SK-N-SH (cell line): ENCODE measurements around the gene SRM. TPM values are rescaled to one million over a fixed set of nuclear protein-coding genes. Genes with fewer than 3 reads are reported as not detected.
"Not testable (repeated sequence)": the region's sequence is repeated elsewhere in the genome, so short reads cannot be mapped to it uniquely, and the experiment has no call there.

Experiments used
- CTCF ChIA-PET: fragments of 300-600, 350-600 bp; formaldehyde crosslinking; extraction: SDS; loops from one replicate; lab custom pipeline; 2021; lab: Yijun Ruan, JAX
- POLR2A ChIA-PET: fragments of 350-600 bp; sonication (Branson Sonifier 250); formaldehyde crosslinking; extraction: SDS; loops from one replicate; lab custom pipeline; 2020; ENCODE audit warnings: antibody characterized with exemption, inconsistent platforms; lab: Yijun Ruan, JAX
- DNase-seq: peaks from one replicate; pipeline ENCODE4 v3.0.0; 2012
- H2AFZ ChIP-seq: fragments of 200-600 bp; sonication (generic); 2 replicates; pipeline ENCODE4 v1.8.1; 2016; ENCODE audit warnings: antibody characterized with exemption, mild to moderate bottlenecking, low read depth
- H3F3A ChIP-seq: fragments of 200-600 bp; sonication (generic); replicated peaks from 2 replicates; pipeline ENCODE3; 2016; ENCODE audit warnings: antibody characterized with exemption, mild to moderate bottlenecking; ENCODE audit not compliant: insufficient read depth
- H3K27ac ChIP-seq, 2 experiments: fragments of 200-500 bp in 1 of 2; fragments of 200-600 bp in 1 of 2; sonication (Bioruptor generic) in 1 of 2; sonication (generic), shearing (Covaris generic) in 1 of 2; 2 replicates each; pipeline versions ENCODE4 v1.5.1 to v1.6.1; 2014 to 2016; ENCODE audit warnings: low read depth in 2 of 2, inconsistent platforms in 1 of 2, low read length in 1 of 2, mild to moderate bottlenecking in 1 of 2, mixed read lengths in 1 of 2
- H3K27me3 ChIP-seq: fragments of 200-600 bp; sonication (generic), shearing (Covaris generic); 2 replicates; pipeline ENCODE4 v1.6.1; 2016; ENCODE audit warnings: mixed run types; ENCODE audit not compliant: insufficient read depth
- H3K36me3 ChIP-seq, 2 experiments: fragments of 200-500 bp in 1 of 2; fragments of 200-600 bp in 1 of 2; sonication (Bioruptor generic) in 1 of 2; sonication (generic) in 1 of 2; replicated peaks in 1 of 2; 2 replicates each; pipeline versions ENCODE3 to v1.5.1; 2014 to 2016; ENCODE audit warnings: low read length in 1 of 2, mild to moderate bottlenecking in 1 of 2; ENCODE audit not compliant: insufficient read depth in 2 of 2, control insufficient read depth in 1 of 2
- H3K4me1 ChIP-seq, 2 experiments: fragments of 200-500 bp in 1 of 2; fragments of 200-600 bp in 1 of 2; sonication (Bioruptor generic) in 1 of 2; sonication (generic), shearing (Covaris generic) in 1 of 2; 2 replicates each; pipeline versions ENCODE4 v1.5.1 to v1.6.1; 2014 to 2016; ENCODE audit warnings: low read depth in 1 of 2, low read length in 1 of 2, mixed run types in 1 of 2; ENCODE audit not compliant: insufficient read depth in 2 of 2, control insufficient read depth in 1 of 2
- H3K4me2 ChIP-seq: fragments of 200-600 bp; sonication (generic), shearing (Covaris generic); 2 replicates; pipeline ENCODE4 v1.6.1; 2017; ENCODE audit warnings: mixed run types
- H3K4me3 ChIP-seq, 2 experiments: fragments of 200-500 bp in 1 of 2; fragments of 200-600 bp in 1 of 2; sonication (Bioruptor generic) in 1 of 2; sonication (generic), shearing (Covaris generic) in 1 of 2; 2 replicates each; pipeline versions ENCODE4 v1.5.1 to v1.8.1; 2014 to 2016; ENCODE audit warnings: low read depth in 2 of 2, inconsistent platforms in 1 of 2, low read length in 1 of 2, mild to moderate bottlenecking in 1 of 2, mixed read lengths in 1 of 2, moderate library complexity in 1 of 2
- H3K79me2 ChIP-seq: fragments of 200-600 bp; sonication (generic); 2 replicates; pipeline ENCODE4 v1.8.1; 2017; ENCODE audit warnings: mild to moderate bottlenecking; ENCODE audit not compliant: insufficient read depth
- H3K9ac ChIP-seq: fragments of 200-600 bp; sonication (generic); 2 replicates; pipeline ENCODE4 v1.6.1; 2017; ENCODE audit warnings: mixed run types
- H3K9me2 ChIP-seq: fragments of 200-600 bp; sonication (generic); 2 replicates; pipeline ENCODE4 v1.6.1; 2017; ENCODE audit warnings: mixed run types
- H3K9me3 ChIP-seq: fragments of 200-600 bp; sonication (generic); 2 replicates; pipeline ENCODE4 v1.6.1; 2017; ENCODE audit warnings: mixed run types, mild to moderate bottlenecking, moderate library complexity
- H4K20me1 ChIP-seq: fragments of 200-600 bp; sonication (generic); 2 replicates; pipeline ENCODE4 v1.6.1; 2017; ENCODE audit warnings: mild to moderate bottlenecking, mixed run types; ENCODE audit not compliant: insufficient read depth
- CHD2 ChIP-seq: fragments of 150-350 bp; IDR thresholded peaks from 2 replicates; pipeline ENCODE4 v1.6.1; 2018; ENCODE audit warnings: low read length; ENCODE audit not compliant: partially characterized antibody
- CTCF ChIP-seq: fragments of 200-600 bp; sonication (generic); IDR thresholded peaks from 2 replicates; pipeline ENCODE4 v1.6.1; 2017; ENCODE audit warnings: antibody characterized with exemption, mild to moderate bottlenecking, moderate library complexity
- ELF1 ChIP-seq: IDR thresholded peaks from 2 replicates; pipeline ENCODE4 v1.4.0; 2012
- NFIC ChIP-seq: IDR thresholded peaks from 2 replicates; pipeline ENCODE4 v1.4.0; 2012; ENCODE audit warnings: borderline replicate concordance
- POLR2AphosphoS5 ChIP-seq: IDR thresholded peaks from 2 replicates; pipeline ENCODE4 v1.6.1; 2012; ENCODE audit warnings: low read depth, low read length
- RAD21 ChIP-seq: IDR thresholded peaks from 2 replicates; pipeline ENCODE4 v1.6.1; 2012; ENCODE audit warnings: mild to moderate bottlenecking, low read length
- RFX5 ChIP-seq: IDR thresholded peaks from 2 replicates; pipeline ENCODE4 v1.6.1; 2012; ENCODE audit warnings: mild to moderate bottlenecking, improper control_type of control experiment, low read length
- TAF1 ChIP-seq: IDR thresholded peaks from 2 replicates; pipeline ENCODE4 v1.6.1; 2012; ENCODE audit warnings: low read depth, mild to moderate bottlenecking, low read length, moderate library complexity, borderline replicate concordance
- TCF12 ChIP-seq: IDR thresholded peaks from 2 replicates; pipeline ENCODE4 v1.4.0; 2012
- USF1 ChIP-seq: IDR thresholded peaks from 2 replicates; pipeline ENCODE4 v1.4.0; 2012; ENCODE audit warnings: low read depth, borderline replicate concordance
- USF2 ChIP-seq: fragments of 150-350 bp; IDR thresholded peaks from 2 replicates; pipeline ENCODE4 v1.6.1; 2017; ENCODE audit warnings: antibody characterized with exemption, low read length, low read depth, borderline replicate concordance
- ZBTB33 ChIP-seq: IDR thresholded peaks from 2 replicates; pipeline ENCODE4 v1.4.0; 2012; ENCODE audit warnings: low read depth, borderline replicate concordance
- WGBS: methylation state at CpG from one replicate; pipeline ENCODE4 v1.1.6; 2017; ENCODE audit warnings: low lambda C conversion rate; 5-methylcytosine and 5-hydroxymethylcytosine counted together
- polyA plus RNA-seq, 3 experiments: library from polyadenylated mRNA; depleted of rRNA; stranded (reverse); fragments of >200 nt; gene quantifications; 2 replicates each; pipeline ENCODE4 v1.2.3, GENCODE V29; 2012

Gene SRM
- polyA plus RNA-seq, 1 of the 3 experiments (the other 2 are of a cell fraction): 105 TPM

- Histone ChIP-seq H4K20me1 (no peaks in the 10 kb centered on the region), H3K27me3 (no peaks in the 10 kb centered on the region), H3K4me3 (no peak overlapping the region), H3K9me2 (no peaks in the 10 kb centered on the region), H3K4me1 (no peaks in the 10 kb centered on the region), H3K36me3 (peaks cover 36 to 44% of the 10 kb centered on the region in 2 experiments), H3K9me3 (no peaks in the 10 kb centered on the region), H3F3A (no peaks in the 10 kb centered on the region), H2AFZ (no peak overlapping the region), H3K4me2 (no peak overlapping the region), H3K79me2 (no peaks in the 10 kb centered on the region), H3K27ac (no peak overlapping the region), H3K9ac (no peak overlapping the region)
- POLR2A ChIA-PET: no interaction called here
- no peak for DNase-seq
- no peak for TF ChIP-seq ELF1
- TF ChIP-seq USF2: no peak
- no peak for TF ChIP-seq POLR2AphosphoS5
- WGBS: 98% methylated on average over 5 of the region's 5 CpGs
- CTCF ChIA-PET: interaction anchor here (0.9 to 2.5 kb wide), 4 partner anchors 9 to 35 kb away, joined by 3 to 7 read pairs (median 4); no protein-coding TSS in a partner anchor
These were observed 47.8 kb upstream of the SRM start for GRCh38 chr1:11107599-11107998.

- H3K9me2 ChIP-seq: no peaks in the 10 kb centered on the region
- H3K4me1 ChIP-seq: no peaks in the 10 kb centered on the region
- 95% methylated on average over 8 of the region's 10 CpGs for WGBS
- H3K9me3 ChIP-seq: no peaks in the 10 kb centered on the region
- CTCF ChIA-PET: no interaction called here
- no peak for DNase-seq
- H2AFZ ChIP-seq: no peak overlapping the region
- H3K9ac ChIP-seq: no peak overlapping the region
- POLR2A ChIA-PET: no interaction called here
- no peaks in the 10 kb centered on the region for H3K79me2 ChIP-seq
- H3K27ac ChIP-seq: no peak overlapping the region
- peaks cover 31 to 35% of the 10 kb centered on the region in 2 experiments for H3K36me3 ChIP-seq
- H3F3A ChIP-seq: no peaks in the 10 kb centered on the region
- H3K4me2 ChIP-seq: no peak overlapping the region
- H3K4me3 ChIP-seq: no peak overlapping the region
- H3K27me3 ChIP-seq: no peaks in the 10 kb centered on the region
- H4K20me1 ChIP-seq: no peaks in the 10 kb centered on the region
- TF ChIP-seq CTCF (no peak), TCF12 (no peak)
These were observed 45.8 kb upstream of the SRM start for GRCh38 chr1:11105586-11105985.

GRCh38 chr1:11101347-11101746 lies 41.5 kb upstream of the SRM start:
- H3K9ac ChIP-seq: no peak overlapping the region
- no peak for TF ChIP-seq USF1
- no peak for TF ChIP-seq RFX5
- TF ChIP-seq NFIC: no peak
- TF ChIP-seq TAF1: no peak
- no peak for TF ChIP-seq CHD2
- TF ChIP-seq RAD21: no peak
- TF ChIP-seq ZBTB33: no peak
- H3K4me2 ChIP-seq: no peak overlapping the region
- H4K20me1 ChIP-seq: no peaks in the 10 kb centered on the region
- H3K79me2 ChIP-seq: peaks cover 33% of the 10 kb centered on the region
- DNase-seq: no peak
- 85% methylated on average over 6 of the region's 6 CpGs for WGBS
- peaks cover 8 to 16% of the 10 kb centered on the region in 2 experiments for H3K36me3 ChIP-seq
- H2AFZ ChIP-seq: no peak overlapping the region
- ChIA-PET POLR2A (interaction anchor here (0.6 kb wide), 1 partner anchor 35 kb away, joined by 3 read pairs; no protein-coding TSS in a partner anchor), CTCF (interaction anchor here (1.0 kb wide), 1 partner anchor 31 kb away, joined by 4 read pairs; no protein-coding TSS in a partner anchor)
- H3K27ac ChIP-seq: no peak overlapping the region
- no peak overlapping the region for H3K4me3 ChIP-seq
- no peaks in the 10 kb centered on the region for H3F3A ChIP-seq
- no peaks in the 10 kb centered on the region for H3K27me3 ChIP-seq
- H3K9me2 ChIP-seq: no peaks in the 10 kb centered on the region
- no peaks in the 10 kb centered on the region for H3K9me3 ChIP-seq
- peaks cover 6 to 7% of the 10 kb centered on the region in 2 experiments; a peak in 3 of 4 replicates for H3K4me1 ChIP-seq

GRCh38 chr1:11100806-11101205 lies 41.0 kb upstream of the SRM start:
- H2AFZ ChIP-seq, H3F3A ChIP-seq, H3K27ac ChIP-seq, H3K9me3 ChIP-seq, H3K4me1 ChIP-seq, DNase-seq, H3K9me2 ChIP-seq, H3K4me3 ChIP-seq, H3K9ac ChIP-seq, H4K20me1 ChIP-seq, H3K27me3 ChIP-seq, H3K4me2 ChIP-seq, CTCF ChIA-PET: not testable (repeated sequence)
- WGBS: 97% methylated on average over 17 of the region's 17 CpGs
- POLR2A ChIA-PET: interaction anchor here (0.6 to 1.2 kb wide), 2 partner anchors 36 to 41 kb away, joined by 3 read pairs; partner anchors contain the start of gene SRM
- peaks cover 3 to 21% of the 10 kb centered on the region in 2 experiments for H3K36me3 ChIP-seq
- peaks cover 38% of the 10 kb centered on the region for H3K79me2 ChIP-seq
